ENCODE data around the gene AHRR.
A peak's percentile ranks its signal among the peaks of the same experiment; 100 is the strongest.

Gene AHRR

GRCh38 chr5:429453-430188 is 108.1 kb downstream of the AHRR start:
- DNase-seq (ENCODE audit: low spot score), result no peak

- DNase-seq (ENCODE audit: low spot score), result no peak
Measured at GRCh38 chr5:430214-430925, 108.9 kb downstream of the AHRR start.

- DNase-seq (ENCODE audit: low spot score), result no peak
Measured at GRCh38 chr5:431001-431710, 109.6 kb downstream of the AHRR start.

GRCh38 chr5:431711-432050 is 110.2 kb downstream of the AHRR start:
- DNase-seq (ENCODE audit: low spot score), result no peak

- no peak for DNase-seq (ENCODE audit: low spot score)
Measured at GRCh38 chr5:432201-432927, 110.8 kb downstream of the AHRR start.

GRCh38 chr5:432928-433791 is 111.6 kb downstream of the AHRR start:
- DNase-seq (ENCODE audit: low spot score), result no peak

GRCh38 chr5:433836-434235 is 112.3 kb downstream of the AHRR start:
- no peak for DNase-seq (ENCODE audit: low spot score)

- DNase-seq (ENCODE audit: low spot score), result no peak
Measured at GRCh38 chr5:434443-435146, 113.1 kb downstream of the AHRR start.

GRCh38 chr5:435156-435790 is 113.8 kb downstream of the AHRR start:
- DNase-seq (ENCODE audit: low spot score), result no peak

GRCh38 chr5:435961-436640 is 114.6 kb downstream of the AHRR start:
- DNase-seq (ENCODE audit: low spot score), result no peak

GRCh38 chr5:436641-436975 is 115.1 kb downstream of the AHRR start:
- DNase-seq (ENCODE audit: low spot score), result no peak

GRCh38 chr5:437281-437771 is 115.8 kb downstream of the AHRR start:
- no peak for DNase-seq (ENCODE audit: low spot score)

- DNase-seq (ENCODE audit: low spot score), result no peak
Measured at GRCh38 chr5:438481-438981, 117.0 kb downstream of the AHRR start.

GRCh38 chr5:439181-439580 is 117.7 kb downstream of the AHRR start:
- DNase-seq (ENCODE audit: low spot score), result no peak

- no peak for DNase-seq (ENCODE audit: low spot score)
Measured at GRCh38 chr5:439636-440035, 118.1 kb downstream of the AHRR start.

- DNase-seq (ENCODE audit: low spot score), result no peak
Measured at GRCh38 chr5:440401-441201, 119.1 kb downstream of the AHRR start.

- no peak for DNase-seq (ENCODE audit: low spot score)
Measured at GRCh38 chr5:441996-442334, 120.5 kb downstream of the AHRR start.

- DNase-seq (ENCODE audit: low spot score), result peak; percentile 71
Measured at GRCh38 chr5:442335-443238, 121.1 kb downstream of the AHRR start, which contains the start of gene EXOC3. EXOC3 (plus strand) TSS chr5:443176; CDS start chr5:446206, 3,030 bp downstream.

All from putamen (tissue), 1 donor.